ENCODE data around the gene WDR1. TPM values are rescaled to one million over a fixed set of nuclear protein-coding genes. Genes with fewer than 3 reads are reported as not detected.

Gene WDR1
- polyA plus RNA-seq, 3 donors, result 206 to 251 (median 243) TPM

GRCh38 chr4:10075158-10075863 is 41.3 kb downstream of the WDR1 start:
- H3K79me2 ChIP-seq (ENCODE audit: insufficient read depth, low read length), result peaks cover 12% of the 10 kb centered on the region
- no peak overlapping the region for H3K9ac ChIP-seq (ENCODE audit: insufficient read depth, low read length, poor library complexity, severe bottlenecking)
- no peaks in the 10 kb centered on the region for H3K9me3 Mint-ChIP-seq
- peak overlapping the region in 2 of 7 donors; percentile 15 to 42 for H3K27ac Mint-ChIP-seq
- H2AFZ ChIP-seq (ENCODE audit: insufficient read depth, low read depth, low read length, poor library complexity, severe bottlenecking), result no peak overlapping the region
- H3K36me3 ChIP-seq (replicated peaks in 1 of 2; ENCODE audit: control insufficient read depth in 1 of 2, insufficient read depth in 2 of 2, low read length in 2 of 2), result peaks cover 79 to 94% of the 10 kb centered on the region in 2 donors
- 95% methylated on average over 18 of the region's 20 CpGs for WGBS (ENCODE audit: insufficient coverage)
- no peak for DNase-seq
- no peak overlapping the region for H3K4me3 Mint-ChIP-seq
- TF ChIP-seq CTCF (IDR thresholded peaks at IDR 0.05), result no peak
- H3K27me3 Mint-ChIP-seq (ENCODE audit: low read depth in 3 of 3), result peaks cover 0 to 2% (median 1%) of the 10 kb centered on the region in 3 donors
- no peak overlapping the region for H3K4me2 ChIP-seq (replicated peaks; ENCODE audit: extremely low read depth, low read length, poor library complexity, severe bottlenecking)
- no peak overlapping the region for H3K4me3 ChIP-seq (replicated peaks in 1 of 3; ENCODE audit: low read depth in 2 of 3, low read length in 3 of 3)
- H3K27me3 ChIP-seq (ENCODE audit: control insufficient read depth in 2 of 2, insufficient read depth in 2 of 2, low read length in 2 of 2), result no peaks in the 10 kb centered on the region
- H4K20me1 ChIP-seq (ENCODE audit: insufficient read depth, low read length), result peaks cover 60% of the 10 kb centered on the region
- H3K9me3 ChIP-seq (replicated peaks in 1 of 2; ENCODE audit: control insufficient read depth in 1 of 2, insufficient read depth in 1 of 2, low read length in 2 of 2), result no peaks in the 10 kb centered on the region
- H3K36me3 Mint-ChIP-seq, result peaks cover 78 to 93% of the 10 kb centered on the region in 2 donors
- peaks cover 16 to 22% of the 10 kb centered on the region in 2 donors for H3K4me1 ChIP-seq (ENCODE audit: control insufficient read depth in 1 of 2, insufficient read depth in 2 of 2, low read length in 2 of 2)
- H3K4me1 Mint-ChIP-seq, result peaks cover 20% of the 10 kb centered on the region
- H3K27ac ChIP-seq (ENCODE audit: low read depth in 1 of 2, low read length in 2 of 2), result no peak overlapping the region
- intact Hi-C loops (cut with micrococcal nuclease), result no loop called here

- peaks cover 73 to 88% of the 10 kb centered on the region in 2 donors for H3K36me3 Mint-ChIP-seq
- no peaks in the 10 kb centered on the region for H3K9me3 ChIP-seq (replicated peaks in 1 of 2; ENCODE audit: control insufficient read depth in 1 of 2, insufficient read depth in 1 of 2, low read length in 2 of 2)
- peak in 1 of 3 donors; percentile 30 for DNase-seq
- no peak overlapping the region for H2AFZ ChIP-seq (ENCODE audit: insufficient read depth, low read depth, low read length, poor library complexity, severe bottlenecking)
- no peak overlapping the region for H3K4me2 ChIP-seq (replicated peaks; ENCODE audit: extremely low read depth, low read length, poor library complexity, severe bottlenecking)
- peaks cover 55% of the 10 kb centered on the region for H4K20me1 ChIP-seq (ENCODE audit: insufficient read depth, low read length)
- no peak overlapping the region for H3K27ac ChIP-seq (ENCODE audit: low read depth in 1 of 2, low read length in 2 of 2)
- TF ChIP-seq CTCF (IDR thresholded peaks at IDR 0.05), result peak; percentile 60
- H3K4me1 ChIP-seq (ENCODE audit: control insufficient read depth in 1 of 2, insufficient read depth in 2 of 2, low read length in 2 of 2), result peaks cover 16 to 22% of the 10 kb centered on the region in 2 donors
- no peak overlapping the region for H3K4me3 Mint-ChIP-seq
- H3K27me3 ChIP-seq (ENCODE audit: control insufficient read depth in 2 of 2, insufficient read depth in 2 of 2, low read length in 2 of 2), result no peaks in the 10 kb centered on the region
- WGBS (ENCODE audit: insufficient coverage), result 84% methylated on average over 2 of the region's 7 CpGs
- peaks cover 74 to 94% of the 10 kb centered on the region in 2 donors for H3K36me3 ChIP-seq (replicated peaks in 1 of 2; ENCODE audit: control insufficient read depth in 1 of 2, insufficient read depth in 2 of 2, low read length in 2 of 2)
- peak overlapping the region in 3 of 7 donors; percentile 56 to 75 (median 64) for H3K27ac Mint-ChIP-seq
- H3K4me1 Mint-ChIP-seq, result peaks cover 20% of the 10 kb centered on the region
- peaks cover 7% of the 10 kb centered on the region for H3K79me2 ChIP-seq (ENCODE audit: insufficient read depth, low read length)
- H3K9ac ChIP-seq (ENCODE audit: insufficient read depth, low read length, poor library complexity, severe bottlenecking), result no peak overlapping the region
- intact Hi-C loops (cut with micrococcal nuclease), result no loop called here
- peaks cover 0 to 2% (median 1%) of the 10 kb centered on the region in 3 donors for H3K27me3 Mint-ChIP-seq (ENCODE audit: low read depth in 3 of 3)
- no peak overlapping the region for H3K4me3 ChIP-seq (replicated peaks in 1 of 3; ENCODE audit: low read depth in 2 of 3, low read length in 3 of 3)
- H3K9me3 Mint-ChIP-seq, result no peaks in the 10 kb centered on the region
Measured at GRCh38 chr4:10074767-10075105, 41.9 kb downstream of the WDR1 start.

Data from CD14-positive monocyte (primary cell).